Hypothalamus (tissue), 51 donors: Measurements from ENCODE around the gene BEX4.
"Not testable (repeated sequence)": the region's sequence is repeated elsewhere in the genome, so short reads cannot be mapped to it uniquely, and the experiment has no call there.

Experiments used
- DNase-seq, 51 donors: peaks; one replicate each; lab custom pipeline; 2025; lab: John Stamatoyannopoulos, UW

Gene BEX4

DNA sequence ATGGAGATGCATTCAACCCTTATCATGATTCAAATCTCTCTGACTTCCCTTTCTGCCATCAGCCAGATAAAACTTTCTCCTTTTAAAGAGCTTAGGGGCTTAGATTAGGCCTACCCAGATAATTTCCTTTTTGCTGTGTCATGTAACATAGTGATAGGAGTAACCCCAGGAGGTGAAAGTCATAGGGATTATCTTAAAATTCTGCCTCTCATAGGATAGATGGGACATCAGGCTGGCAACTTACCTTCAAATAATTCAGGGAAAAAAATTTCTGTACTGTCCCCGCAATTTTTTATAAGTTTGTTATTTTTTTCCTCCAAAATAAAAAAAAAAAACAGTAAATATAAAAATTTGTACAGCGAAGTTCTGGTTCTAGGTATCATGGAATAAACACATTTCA, 20.7 kb downstream of the BEX4 start:
- DNase-seq, result not testable (repeated sequence)

DNA sequence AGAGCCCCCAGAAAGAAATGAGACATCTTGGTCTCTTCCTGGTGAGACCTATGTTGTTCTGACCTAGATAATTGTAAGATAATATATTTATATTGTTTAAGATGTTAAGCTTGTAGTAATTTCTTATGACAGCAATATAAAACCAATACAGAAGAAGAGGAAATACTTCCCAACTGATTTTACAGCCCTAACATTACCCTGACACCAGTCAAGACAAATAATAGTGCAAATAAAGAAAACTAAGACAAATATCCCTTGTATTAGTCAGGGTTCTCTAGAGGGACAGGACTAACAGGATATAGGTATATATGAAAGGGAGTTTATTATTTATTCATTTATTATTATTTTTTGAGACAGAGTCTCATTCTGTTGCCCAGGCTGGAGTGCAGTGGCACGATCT, 21.4 kb downstream of the BEX4 start:
- no peak for DNase-seq

DNA sequence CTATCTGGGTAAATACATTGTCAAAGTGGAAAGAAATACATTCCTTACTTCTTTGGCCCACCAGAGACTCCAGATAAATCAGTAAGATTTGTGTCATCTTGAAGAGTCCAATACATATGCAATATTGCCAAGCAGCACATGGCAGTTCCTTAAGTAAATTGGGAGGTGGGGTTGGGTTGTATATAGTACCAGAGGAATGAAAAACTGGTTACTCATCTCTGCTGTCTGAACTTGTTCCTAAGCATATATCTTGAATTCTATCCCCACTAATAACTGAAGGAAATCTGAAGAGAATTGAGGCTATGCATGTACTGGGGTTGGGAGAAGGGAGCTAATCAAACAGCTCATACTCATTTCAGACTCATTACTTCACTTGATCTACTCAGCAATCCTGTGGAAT, 25.2 kb downstream of the BEX4 start:
- no peak for DNase-seq

DNA sequence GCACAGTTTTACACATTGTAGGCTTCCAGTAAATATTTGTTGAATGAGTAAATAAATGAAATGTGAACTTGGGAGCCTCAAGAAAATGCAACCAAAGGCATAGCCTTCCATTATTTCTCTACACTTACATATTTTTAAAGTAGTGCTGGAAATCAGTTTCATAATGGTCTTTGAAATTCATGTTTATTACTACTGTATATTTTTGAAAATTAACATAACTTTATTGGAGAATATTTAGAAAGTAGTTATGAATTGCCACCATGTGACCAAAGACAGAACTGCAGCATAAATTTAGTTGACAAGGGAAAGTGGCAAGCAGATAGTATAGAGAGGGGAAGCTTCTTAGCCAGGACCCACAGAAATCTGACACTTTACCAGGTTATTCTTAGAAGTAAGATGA, 33.6 kb downstream of the BEX4 start:
- DNase-seq, result peak in 2 of 51 donors; percentile 0 to 9

DNA sequence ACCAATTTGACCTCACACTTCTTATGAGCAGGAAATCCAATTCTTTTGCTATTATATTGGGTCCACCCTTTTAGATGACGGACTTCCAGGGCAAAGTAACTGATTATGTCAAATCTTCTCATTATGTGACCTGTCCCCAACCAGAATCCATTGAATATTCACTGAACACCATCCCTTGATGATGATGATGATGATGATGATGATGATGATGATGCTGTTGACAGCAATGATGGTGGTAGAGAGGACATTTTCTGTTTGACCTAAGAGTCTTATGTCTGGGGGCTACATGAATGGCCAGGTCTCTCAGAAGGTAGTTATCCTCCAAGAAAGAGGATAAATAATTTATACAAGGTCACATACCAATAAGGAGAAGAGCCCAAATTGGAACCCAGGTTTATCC, 34.9 kb downstream of the BEX4 start:
- no peak for DNase-seq

DNA sequence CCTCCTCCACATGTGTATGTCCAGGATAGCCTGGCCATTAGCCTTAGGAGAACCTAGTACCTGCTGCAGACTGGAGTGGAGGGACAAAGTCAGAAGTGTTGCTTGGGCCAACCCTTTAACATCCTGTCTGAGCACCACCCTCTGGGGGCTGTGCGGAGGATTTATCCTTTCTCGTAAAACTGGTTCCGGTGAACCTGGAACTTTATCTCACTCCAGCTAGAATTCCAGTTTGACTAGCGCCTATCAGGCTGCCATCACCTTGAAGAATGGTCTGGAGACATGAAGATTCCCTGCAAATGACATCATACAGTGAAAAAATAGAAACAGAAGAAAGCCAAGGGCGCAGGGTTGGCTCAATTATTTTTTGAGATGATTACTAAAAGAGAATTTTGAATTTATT, 36.1 kb downstream of the BEX4 start:
- DNase-seq, result no peak

DNA sequence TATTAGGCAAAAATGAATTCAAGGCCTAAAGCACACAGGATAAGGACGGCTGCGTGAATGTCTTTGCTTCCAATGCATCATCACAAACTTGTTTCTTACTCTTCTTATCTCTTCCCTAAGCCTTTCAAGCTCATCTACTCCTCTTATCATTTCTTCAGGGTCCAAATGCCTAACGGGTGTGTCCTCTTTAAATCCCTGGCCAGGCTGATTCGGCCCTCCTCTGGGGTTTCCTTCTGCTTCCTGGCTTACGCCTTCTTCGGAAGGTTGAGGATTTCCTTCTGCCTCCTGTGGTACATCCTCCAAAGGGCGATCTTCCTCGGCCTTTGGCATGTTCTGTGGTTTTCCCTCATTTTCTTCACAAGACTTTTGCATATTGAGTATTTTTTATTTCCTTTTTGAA, 38.7 kb downstream of the BEX4 start:
- peak in 3 of 51 donors; percentile 0 to 8 (median 0) for DNase-seq

DNA sequence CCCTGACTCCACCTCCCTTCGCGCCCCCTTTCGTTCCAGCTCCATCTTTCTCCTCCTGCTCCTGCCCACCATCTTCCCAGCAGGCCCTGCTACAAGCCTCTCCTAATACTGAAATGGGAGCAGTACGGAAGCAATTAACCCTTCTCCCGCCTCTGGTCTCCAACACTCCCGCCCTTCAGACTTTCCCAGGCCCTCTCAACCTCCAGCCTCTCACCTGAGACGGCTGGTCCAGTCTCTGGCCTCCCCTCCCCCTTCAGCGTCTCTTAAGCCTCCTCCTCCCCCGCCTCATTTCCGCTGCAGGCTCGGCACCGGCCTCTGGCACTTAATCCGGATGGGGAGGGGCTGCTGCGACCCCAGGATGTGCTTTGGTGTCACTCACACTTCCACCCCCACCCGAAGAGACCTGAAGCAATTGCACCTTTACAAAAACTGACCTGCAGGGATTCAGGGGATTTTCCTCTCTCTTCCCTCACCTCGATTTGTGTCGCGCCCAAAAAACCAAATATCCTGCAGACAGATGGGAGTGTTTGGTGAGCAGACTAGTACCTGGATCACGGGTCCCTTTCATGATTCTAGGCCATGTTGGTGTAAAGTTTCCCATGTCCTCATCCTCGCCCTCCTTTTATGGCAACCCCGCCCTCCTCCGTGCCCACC, 39.4 kb downstream of the BEX4 start:
- peak in 38 of 51 donors; percentile 1 to 61 (median 24) for DNase-seq

DNA sequence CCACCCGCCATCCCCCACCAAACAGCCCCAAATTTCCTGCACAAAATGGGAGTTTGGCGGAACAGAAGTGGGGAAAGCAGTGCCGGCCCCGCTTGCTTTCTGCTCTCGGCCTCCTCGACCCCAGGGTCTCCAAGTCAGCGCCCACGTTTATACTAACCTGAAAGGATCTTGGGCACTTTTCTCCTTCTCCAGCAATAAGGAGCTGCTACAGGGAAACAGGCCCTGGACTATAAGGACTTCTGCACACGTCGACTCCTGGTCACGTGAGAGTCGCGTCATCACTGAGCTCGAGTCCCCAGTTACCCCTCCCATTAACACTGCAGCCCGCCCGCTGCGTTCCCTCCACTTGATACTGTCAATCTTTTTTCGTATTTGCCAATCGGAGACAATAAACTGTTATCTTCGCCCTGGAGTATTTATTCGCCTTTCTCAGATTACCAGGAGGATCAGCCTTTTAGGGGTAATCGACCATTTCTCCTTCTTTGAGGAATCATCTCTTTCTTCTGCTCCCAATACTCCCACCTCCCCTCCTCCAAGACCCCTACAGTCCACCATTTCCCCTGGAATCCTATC, 40.1 kb downstream of the BEX4 start, which contains the start of gene TCEAL8:
TCEAL8 (minus strand) TSS at position 235 of the 573 bp plus-strand sequence. CDS start 1,176 bp downstream, outside the sequence.
- peak in 49 of 51 donors; percentile 1 to 87 (median 59) for DNase-seq

DNA sequence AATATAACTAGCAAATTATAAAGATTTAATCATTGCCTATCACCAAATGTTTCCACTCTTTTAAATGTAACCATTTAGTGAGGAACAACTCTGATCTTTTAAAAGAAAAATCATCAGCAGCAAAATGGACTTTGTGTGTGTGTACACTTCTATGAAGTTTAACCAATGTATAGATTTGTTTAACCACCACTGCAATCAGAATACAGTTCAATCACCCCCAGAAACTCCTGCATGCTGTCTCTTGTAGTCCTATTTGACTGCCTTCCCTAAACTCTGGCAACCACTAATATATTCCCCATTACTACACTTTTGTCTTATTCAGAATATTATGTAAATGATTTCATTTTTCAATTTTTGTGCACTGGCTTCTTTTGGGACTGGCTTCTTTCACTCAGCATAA, 41.7 kb downstream of the BEX4 start:
- no peak for DNase-seq

DNA sequence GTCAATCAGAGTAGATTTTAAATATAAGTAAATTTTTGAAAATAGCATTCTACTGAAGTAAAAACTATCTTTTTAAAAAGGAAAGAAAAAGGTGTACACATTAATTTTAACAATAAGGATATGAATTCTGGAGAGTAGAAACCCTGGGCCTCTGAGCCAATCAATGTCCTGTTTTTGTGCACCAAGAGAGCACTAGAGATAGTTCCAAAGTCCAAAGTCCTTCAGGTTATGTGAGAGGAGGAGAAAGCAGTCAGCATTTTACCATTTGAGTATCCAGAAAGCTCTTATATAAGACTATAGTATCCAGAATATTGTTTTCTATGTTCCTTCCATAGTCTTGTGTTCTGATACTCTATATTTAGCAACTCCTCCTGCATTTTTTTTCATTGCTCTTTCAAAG, 43.4 kb downstream of the BEX4 start:
- DNase-seq, result no peak
